ENCODE data around the gene SMIM14. TPM values are rescaled to one million over a fixed set of nuclear protein-coding genes. Genes with fewer than 3 reads are reported as not detected.

The SMIM14 gene
- total and polyA plus RNA-seq, 2 of the 8 experiments (the other 6 are each of a cell fraction or from before 2014, with no cell fraction given), result 29.1 to 31.0 TPM

GRCh38 chr4:39621582-39621981, 17.1 kb downstream of the SMIM14 start (continued):
- TF ChIP-seq, protein P1, sequence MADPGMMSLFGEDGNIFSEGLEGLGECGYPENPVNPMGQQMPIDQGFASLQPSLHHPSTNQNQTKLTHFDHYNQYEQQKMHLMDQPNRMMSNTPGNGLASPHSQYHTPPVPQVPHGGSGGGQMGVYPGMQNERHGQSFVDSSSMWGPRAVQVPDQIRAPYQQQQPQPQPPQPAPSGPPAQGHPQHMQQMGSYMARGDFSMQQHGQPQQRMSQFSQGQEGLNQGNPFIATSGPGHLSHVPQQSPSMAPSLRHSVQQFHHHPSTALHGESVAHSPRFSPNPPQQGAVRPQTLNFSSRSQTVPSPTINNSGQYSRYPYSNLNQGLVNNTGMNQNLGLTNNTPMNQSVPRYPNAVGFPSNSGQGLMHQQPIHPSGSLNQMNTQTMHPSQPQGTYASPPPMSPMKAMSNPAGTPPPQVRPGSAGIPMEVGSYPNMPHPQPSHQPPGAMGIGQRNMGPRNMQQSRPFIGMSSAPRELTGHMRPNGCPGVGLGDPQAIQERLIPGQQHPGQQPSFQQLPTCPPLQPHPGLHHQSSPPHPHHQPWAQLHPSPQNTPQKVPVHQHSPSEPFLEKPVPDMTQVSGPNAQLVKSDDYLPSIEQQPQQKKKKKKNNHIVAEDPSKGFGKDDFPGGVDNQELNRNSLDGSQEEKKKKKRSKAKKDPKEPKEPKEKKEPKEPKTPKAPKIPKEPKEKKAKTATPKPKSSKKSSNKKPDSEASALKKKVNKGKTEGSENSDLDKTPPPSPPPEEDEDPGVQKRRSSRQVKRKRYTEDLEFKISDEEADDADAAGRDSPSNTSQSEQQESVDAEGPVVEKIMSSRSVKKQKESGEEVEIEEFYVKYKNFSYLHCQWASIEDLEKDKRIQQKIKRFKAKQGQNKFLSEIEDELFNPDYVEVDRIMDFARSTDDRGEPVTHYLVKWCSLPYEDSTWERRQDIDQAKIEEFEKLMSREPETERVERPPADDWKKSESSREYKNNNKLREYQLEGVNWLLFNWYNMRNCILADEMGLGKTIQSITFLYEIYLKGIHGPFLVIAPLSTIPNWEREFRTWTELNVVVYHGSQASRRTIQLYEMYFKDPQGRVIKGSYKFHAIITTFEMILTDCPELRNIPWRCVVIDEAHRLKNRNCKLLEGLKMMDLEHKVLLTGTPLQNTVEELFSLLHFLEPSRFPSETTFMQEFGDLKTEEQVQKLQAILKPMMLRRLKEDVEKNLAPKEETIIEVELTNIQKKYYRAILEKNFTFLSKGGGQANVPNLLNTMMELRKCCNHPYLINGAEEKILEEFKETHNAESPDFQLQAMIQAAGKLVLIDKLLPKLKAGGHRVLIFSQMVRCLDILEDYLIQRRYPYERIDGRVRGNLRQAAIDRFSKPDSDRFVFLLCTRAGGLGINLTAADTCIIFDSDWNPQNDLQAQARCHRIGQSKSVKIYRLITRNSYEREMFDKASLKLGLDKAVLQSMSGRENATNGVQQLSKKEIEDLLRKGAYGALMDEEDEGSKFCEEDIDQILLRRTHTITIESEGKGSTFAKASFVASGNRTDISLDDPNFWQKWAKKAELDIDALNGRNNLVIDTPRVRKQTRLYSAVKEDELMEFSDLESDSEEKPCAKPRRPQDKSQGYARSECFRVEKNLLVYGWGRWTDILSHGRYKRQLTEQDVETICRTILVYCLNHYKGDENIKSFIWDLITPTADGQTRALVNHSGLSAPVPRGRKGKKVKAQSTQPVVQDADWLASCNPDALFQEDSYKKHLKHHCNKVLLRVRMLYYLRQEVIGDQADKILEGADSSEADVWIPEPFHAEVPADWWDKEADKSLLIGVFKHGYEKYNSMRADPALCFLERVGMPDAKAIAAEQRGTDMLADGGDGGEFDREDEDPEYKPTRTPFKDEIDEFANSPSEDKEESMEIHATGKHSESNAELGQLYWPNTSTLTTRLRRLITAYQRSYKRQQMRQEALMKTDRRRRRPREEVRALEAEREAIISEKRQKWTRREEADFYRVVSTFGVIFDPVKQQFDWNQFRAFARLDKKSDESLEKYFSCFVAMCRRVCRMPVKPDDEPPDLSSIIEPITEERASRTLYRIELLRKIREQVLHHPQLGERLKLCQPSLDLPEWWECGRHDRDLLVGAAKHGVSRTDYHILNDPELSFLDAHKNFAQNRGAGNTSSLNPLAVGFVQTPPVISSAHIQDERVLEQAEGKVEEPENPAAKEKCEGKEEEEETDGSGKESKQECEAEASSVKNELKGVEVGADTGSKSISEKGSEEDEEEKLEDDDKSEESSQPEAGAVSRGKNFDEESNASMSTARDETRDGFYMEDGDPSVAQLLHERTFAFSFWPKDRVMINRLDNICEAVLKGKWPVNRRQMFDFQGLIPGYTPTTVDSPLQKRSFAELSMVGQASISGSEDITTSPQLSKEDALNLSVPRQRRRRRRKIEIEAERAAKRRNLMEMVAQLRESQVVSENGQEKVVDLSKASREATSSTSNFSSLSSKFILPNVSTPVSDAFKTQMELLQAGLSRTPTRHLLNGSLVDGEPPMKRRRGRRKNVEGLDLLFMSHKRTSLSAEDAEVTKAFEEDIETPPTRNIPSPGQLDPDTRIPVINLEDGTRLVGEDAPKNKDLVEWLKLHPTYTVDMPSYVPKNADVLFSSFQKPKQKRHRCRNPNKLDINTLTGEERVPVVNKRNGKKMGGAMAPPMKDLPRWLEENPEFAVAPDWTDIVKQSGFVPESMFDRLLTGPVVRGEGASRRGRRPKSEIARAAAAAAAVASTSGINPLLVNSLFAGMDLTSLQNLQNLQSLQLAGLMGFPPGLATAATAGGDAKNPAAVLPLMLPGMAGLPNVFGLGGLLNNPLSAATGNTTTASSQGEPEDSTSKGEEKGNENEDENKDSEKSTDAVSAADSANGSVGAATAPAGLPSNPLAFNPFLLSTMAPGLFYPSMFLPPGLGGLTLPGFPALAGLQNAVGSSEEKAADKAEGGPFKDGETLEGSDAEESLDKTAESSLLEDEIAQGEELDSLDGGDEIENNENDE (IDR thresholded peaks at IDR 0.05; ENCODE audit: insufficient replicate concordance, low read length), result no peak
- no peak for TF ChIP-seq CTBP2 (IDR thresholded peaks at IDR 0.05; ENCODE audit: borderline replicate concordance, insufficient read depth, insufficient read length, low read length)
- TF ChIP-seq ATF3 (IDR thresholded peaks at IDR 0.05; ENCODE audit: insufficient read depth, low read depth, low read length), result no peak
